Breast epithelium (tissue), 3 donors: ENCODE data around the gene EXO5.

Experiments
- POLR2AphosphoS5 ChIP-seq, 3 donors: sonication (generic); formaldehyde crosslinking; IDR thresholded peaks; one replicate each; pipeline ENCODE4 v1.6.1; 2017; ENCODE audit warnings: antibody characterized with exemption in 3 of 3
- TF ChIP-seq, protein P1 (sequence below), 3 donors: fragments of 450-650 bp; IDR thresholded peaks; one replicate each; pipeline ENCODE4 v1.5.1; 2016 to 2017; ENCODE audit warnings: antibody characterized with exemption in 3 of 3, mild to moderate bottlenecking in 3 of 3, moderate library complexity in 3 of 3

DNA sequence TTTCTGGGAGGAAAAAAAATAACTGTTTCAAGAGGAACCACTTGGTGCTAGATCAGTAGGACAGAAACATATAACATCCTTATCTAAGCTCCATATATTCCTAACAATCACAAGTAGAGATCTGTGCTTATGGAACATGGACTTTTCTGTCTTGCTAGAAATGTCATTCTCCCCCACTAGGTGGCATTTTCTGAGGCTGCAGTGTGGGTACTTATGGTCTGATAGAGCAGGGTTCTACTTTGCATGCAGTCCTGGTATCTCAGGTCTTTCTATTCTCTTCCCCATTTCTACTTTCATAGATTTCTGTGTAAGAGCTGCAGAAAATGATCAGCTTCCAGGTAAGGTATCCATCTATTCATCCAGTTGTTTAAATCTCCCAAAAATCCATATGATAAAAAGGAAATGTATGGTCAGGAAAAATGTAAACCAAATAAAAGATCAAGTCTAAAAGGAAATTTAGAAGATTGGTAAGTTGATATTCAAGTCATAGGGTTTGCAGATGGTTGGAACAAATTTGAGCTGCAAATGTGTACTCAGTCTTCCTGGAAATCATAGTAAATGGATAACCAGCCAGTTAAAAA is 24.4 kb downstream of the EXO5 start:
- TF ChIP-seq, protein P1, sequence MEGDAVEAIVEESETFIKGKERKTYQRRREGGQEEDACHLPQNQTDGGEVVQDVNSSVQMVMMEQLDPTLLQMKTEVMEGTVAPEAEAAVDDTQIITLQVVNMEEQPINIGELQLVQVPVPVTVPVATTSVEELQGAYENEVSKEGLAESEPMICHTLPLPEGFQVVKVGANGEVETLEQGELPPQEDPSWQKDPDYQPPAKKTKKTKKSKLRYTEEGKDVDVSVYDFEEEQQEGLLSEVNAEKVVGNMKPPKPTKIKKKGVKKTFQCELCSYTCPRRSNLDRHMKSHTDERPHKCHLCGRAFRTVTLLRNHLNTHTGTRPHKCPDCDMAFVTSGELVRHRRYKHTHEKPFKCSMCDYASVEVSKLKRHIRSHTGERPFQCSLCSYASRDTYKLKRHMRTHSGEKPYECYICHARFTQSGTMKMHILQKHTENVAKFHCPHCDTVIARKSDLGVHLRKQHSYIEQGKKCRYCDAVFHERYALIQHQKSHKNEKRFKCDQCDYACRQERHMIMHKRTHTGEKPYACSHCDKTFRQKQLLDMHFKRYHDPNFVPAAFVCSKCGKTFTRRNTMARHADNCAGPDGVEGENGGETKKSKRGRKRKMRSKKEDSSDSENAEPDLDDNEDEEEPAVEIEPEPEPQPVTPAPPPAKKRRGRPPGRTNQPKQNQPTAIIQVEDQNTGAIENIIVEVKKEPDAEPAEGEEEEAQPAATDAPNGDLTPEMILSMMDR (IDR thresholded peaks at IDR 0.05), result peak in 1 of 3 donors; percentile 17
- TF ChIP-seq POLR2AphosphoS5 (IDR thresholded peaks at IDR 0.05), result no peak
